ENCODE data around the gene UNC5C. TPM values are rescaled to one million over a fixed set of nuclear protein-coding genes. Genes with fewer than 3 reads are reported as not detected.

The UNC5C gene
- total RNA-seq, 1 experiment from 2014 or later: not detected

GRCh38 chr4:95191537-95191936, 357.2 kb downstream of the UNC5C start:
- Mint-ChIP-seq H3K4me1 (ENCODE audit: low read depth, unreplicated experiment) (no peaks in the 10 kb centered on the region), H3K27ac (ENCODE audit: unreplicated experiment) (no peak overlapping the region)
- H3K9me3 ChIP-seq: no peaks in the 10 kb centered on the region

GRCh38 chr4:95190751-95191436, 357.9 kb downstream of the UNC5C start:
- BruUV-seq (replicated peaks): no TSS peak
- TF ChIP-seq CTCF (IDR thresholded peaks at IDR 0.05; ENCODE audit: insufficient read depth in 1 of 2, low read depth in 1 of 2, low read length in 1 of 2, severe bottlenecking in 1 of 2, unreplicated experiment in 1 of 2): no peak
- no peaks in the 10 kb centered on the region for H3K4me1 ChIP-seq
- ChIA-PET POLR2A (no interaction called here), CTCF (no interaction called here)
- no peaks in the 10 kb centered on the region for H3K9me3 ChIP-seq
- peaks cover 7% of the 10 kb centered on the region for H3K27me3 Mint-ChIP-seq (ENCODE audit: insufficient read depth, unreplicated experiment)
- H3K9me3 Mint-ChIP-seq (ENCODE audit: unreplicated experiment): no peaks in the 10 kb centered on the region
- no peak overlapping the region for H3K4me3 ChIP-seq (ENCODE audit: low read depth, low read length)
- no peaks in the 10 kb centered on the region for H3K36me3 Mint-ChIP-seq (ENCODE audit: insufficient read depth, unreplicated experiment)
- no peak for DNase-seq
- intact Hi-C loops (cut with micrococcal nuclease; ENCODE audit: unreplicated experiment): no loop called here
- H3K4me1 Mint-ChIP-seq (ENCODE audit: low read depth, unreplicated experiment): no peaks in the 10 kb centered on the region
- no peak overlapping the region for H3K27ac Mint-ChIP-seq (ENCODE audit: unreplicated experiment)
- no peaks in the 10 kb centered on the region for H3K36me3 ChIP-seq (ENCODE audit: control insufficient read depth, insufficient read depth, low read length)
- no peaks in the 10 kb centered on the region for H3K27me3 ChIP-seq (replicated peaks; ENCODE audit: control insufficient read depth, insufficient read depth, low read length)
- no peak overlapping the region for H3K4me3 Mint-ChIP-seq (ENCODE audit: unreplicated experiment)

More at GRCh38 chr4:95191537-95191936, 357.2 kb downstream of the UNC5C start:
- Mint-ChIP-seq H3K9me3 (ENCODE audit: unreplicated experiment) (no peaks in the 10 kb centered on the region), H3K27me3 (ENCODE audit: insufficient read depth, unreplicated experiment) (peaks cover 7% of the 10 kb centered on the region), H3K4me3 (ENCODE audit: unreplicated experiment) (no peak overlapping the region), H3K36me3 (ENCODE audit: insufficient read depth, unreplicated experiment) (no peaks in the 10 kb centered on the region)
- ChIA-PET POLR2A (no interaction called here), CTCF (no interaction called here)
- DNase-seq: no peak
- Histone ChIP-seq H3K4me1 (no peaks in the 10 kb centered on the region), H3K4me3 (ENCODE audit: low read depth, low read length) (no peak overlapping the region), H3K27me3 (replicated peaks; ENCODE audit: control insufficient read depth, insufficient read depth, low read length) (no peaks in the 10 kb centered on the region), H3K36me3 (ENCODE audit: control insufficient read depth, insufficient read depth, low read length) (no peaks in the 10 kb centered on the region)
- intact Hi-C loops (cut with micrococcal nuclease; ENCODE audit: unreplicated experiment): no loop called here
- no peak for TF ChIP-seq CTCF (IDR thresholded peaks at IDR 0.05; ENCODE audit: insufficient read depth in 1 of 2, low read depth in 1 of 2, low read length in 1 of 2, severe bottlenecking in 1 of 2, unreplicated experiment in 1 of 2)
- BruUV-seq (replicated peaks): no TSS peak

- no peaks in the 10 kb centered on the region for H3K9me3 ChIP-seq
- no peaks in the 10 kb centered on the region for H3K36me3 ChIP-seq (ENCODE audit: control insufficient read depth, insufficient read depth, low read length)
- CTCF ChIA-PET: no interaction called here
- DNase-seq: no peak
- H3K4me3 ChIP-seq (ENCODE audit: low read depth, low read length): no peak overlapping the region
- no peaks in the 10 kb centered on the region for H3K27me3 ChIP-seq (replicated peaks; ENCODE audit: control insufficient read depth, insufficient read depth, low read length)
- intact Hi-C loops (cut with micrococcal nuclease; ENCODE audit: unreplicated experiment): no loop called here
- no TSS peak for BruUV-seq (replicated peaks)
- H3K27me3 Mint-ChIP-seq (ENCODE audit: insufficient read depth, unreplicated experiment): peaks cover 6% of the 10 kb centered on the region
- no peaks in the 10 kb centered on the region for H3K4me1 ChIP-seq
- H3K4me3 Mint-ChIP-seq (ENCODE audit: unreplicated experiment): no peak overlapping the region
- no peaks in the 10 kb centered on the region for H3K36me3 Mint-ChIP-seq (ENCODE audit: insufficient read depth, unreplicated experiment)
- H3K4me1 Mint-ChIP-seq (ENCODE audit: low read depth, unreplicated experiment): no peaks in the 10 kb centered on the region
- no peak for TF ChIP-seq CTCF (IDR thresholded peaks at IDR 0.05; ENCODE audit: insufficient read depth in 1 of 2, low read depth in 1 of 2, low read length in 1 of 2, severe bottlenecking in 1 of 2, unreplicated experiment in 1 of 2)
- POLR2A ChIA-PET: no interaction called here
- no peaks in the 10 kb centered on the region for H3K9me3 Mint-ChIP-seq (ENCODE audit: unreplicated experiment)
- no peak overlapping the region for H3K27ac Mint-ChIP-seq (ENCODE audit: unreplicated experiment)
Observed at GRCh38 chr4:95188701-95189370, 359.9 kb downstream of the UNC5C start.
